Measurements from ENCODE around the gene PGLYRP4.

Gene PGLYRP4

DNA sequence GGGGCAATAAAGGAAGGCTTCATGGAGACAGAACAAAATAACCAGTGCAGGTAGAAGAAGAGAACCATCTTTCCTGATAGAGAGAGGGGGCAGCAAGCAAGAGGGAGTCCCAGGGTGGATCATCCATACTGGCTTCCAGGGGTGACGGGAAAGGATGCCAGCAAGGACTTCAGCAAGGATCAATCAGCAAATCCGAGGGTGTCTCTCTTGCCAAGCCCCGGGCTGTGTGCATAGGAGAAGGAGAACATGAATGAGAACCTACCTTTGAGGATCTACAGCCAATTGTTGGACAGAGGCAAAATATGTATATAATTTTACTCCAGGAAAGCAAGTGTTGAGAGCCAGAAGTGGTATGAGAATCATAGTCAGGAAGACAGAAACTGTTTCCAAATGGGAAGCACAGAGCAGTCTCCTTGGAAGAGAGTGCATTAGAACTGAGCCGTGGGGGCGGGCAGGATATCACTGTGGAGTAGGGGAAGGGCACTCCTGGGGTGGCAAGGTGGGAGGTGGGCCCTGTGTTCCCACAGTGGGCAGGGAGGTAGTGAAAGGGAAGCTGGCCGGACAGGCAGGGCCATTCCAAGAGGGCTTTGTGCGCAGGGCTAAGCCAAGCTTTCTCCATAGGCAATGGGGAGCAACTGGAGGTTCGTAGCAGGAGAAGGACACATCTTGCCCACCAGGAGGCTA lies 7.9 kb upstream of the PGLYRP4 start:
- ChIA-PET POLR2A (no interaction called here), CTCF (interaction anchor here (1.6 to 14.9 kb wide), 5 partner anchors 10 to 154 kb away, joined by 4 to 527 read pairs (median 5); no protein-coding TSS in a partner anchor)
- TF ChIP-seq, protein P1, sequence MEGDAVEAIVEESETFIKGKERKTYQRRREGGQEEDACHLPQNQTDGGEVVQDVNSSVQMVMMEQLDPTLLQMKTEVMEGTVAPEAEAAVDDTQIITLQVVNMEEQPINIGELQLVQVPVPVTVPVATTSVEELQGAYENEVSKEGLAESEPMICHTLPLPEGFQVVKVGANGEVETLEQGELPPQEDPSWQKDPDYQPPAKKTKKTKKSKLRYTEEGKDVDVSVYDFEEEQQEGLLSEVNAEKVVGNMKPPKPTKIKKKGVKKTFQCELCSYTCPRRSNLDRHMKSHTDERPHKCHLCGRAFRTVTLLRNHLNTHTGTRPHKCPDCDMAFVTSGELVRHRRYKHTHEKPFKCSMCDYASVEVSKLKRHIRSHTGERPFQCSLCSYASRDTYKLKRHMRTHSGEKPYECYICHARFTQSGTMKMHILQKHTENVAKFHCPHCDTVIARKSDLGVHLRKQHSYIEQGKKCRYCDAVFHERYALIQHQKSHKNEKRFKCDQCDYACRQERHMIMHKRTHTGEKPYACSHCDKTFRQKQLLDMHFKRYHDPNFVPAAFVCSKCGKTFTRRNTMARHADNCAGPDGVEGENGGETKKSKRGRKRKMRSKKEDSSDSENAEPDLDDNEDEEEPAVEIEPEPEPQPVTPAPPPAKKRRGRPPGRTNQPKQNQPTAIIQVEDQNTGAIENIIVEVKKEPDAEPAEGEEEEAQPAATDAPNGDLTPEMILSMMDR (IDR thresholded peaks at IDR 0.05; ENCODE audit: insufficient read depth, low read length, missing control alignments): no peak
- no peak overlapping the region for H3K4me3 ChIP-seq (ENCODE audit: low read depth, low read length)
- no peak for DNase-seq (ENCODE audit: low read depth, low spot score)

DNA sequence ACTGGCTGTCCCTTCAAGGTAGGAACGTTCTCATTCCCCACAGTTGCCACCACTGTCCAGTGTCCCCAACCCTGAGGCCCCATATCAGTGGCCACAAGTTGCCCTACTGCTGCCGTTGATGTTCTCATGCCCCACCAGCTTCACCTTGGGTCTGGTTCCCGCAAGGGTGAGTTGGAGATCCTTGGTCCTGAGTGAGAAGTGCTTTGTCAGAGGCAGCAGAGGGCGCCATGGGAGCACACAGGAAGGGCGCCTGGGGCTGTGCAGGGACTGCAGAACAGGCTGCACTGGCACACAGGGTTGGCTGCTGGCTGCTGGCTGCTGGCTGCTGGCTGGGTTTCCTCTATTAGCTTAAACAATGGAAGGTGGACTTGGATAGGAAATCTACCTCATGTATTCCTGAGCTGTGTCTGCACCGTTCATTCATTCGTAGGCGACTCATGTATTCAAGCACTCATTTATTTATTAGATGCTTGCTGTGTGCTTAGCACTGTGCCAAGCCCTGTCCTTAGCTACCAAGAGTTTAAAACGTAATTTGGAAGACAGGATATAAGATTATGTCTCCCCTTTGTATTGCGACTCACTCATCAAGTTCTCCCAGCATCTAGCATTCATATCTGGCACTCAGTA lies 6.9 kb upstream of the PGLYRP4 start:
- POLR2A ChIA-PET: no interaction called here
- no peak overlapping the region for H3K4me3 ChIP-seq (ENCODE audit: low read depth, low read length)
- no peak for DNase-seq (ENCODE audit: low read depth, low spot score)
- TF ChIP-seq, protein P1 (IDR thresholded peaks at IDR 0.05; ENCODE audit: insufficient read depth, low read length, missing control alignments): peak; percentile 41
- CTCF ChIA-PET: interaction anchor here (0.7 to 14.9 kb wide), 10 partner anchors 9 to 304 kb away, joined by 3 to 527 read pairs (median 4); partner anchors contain the start of gene S100A12

DNA sequence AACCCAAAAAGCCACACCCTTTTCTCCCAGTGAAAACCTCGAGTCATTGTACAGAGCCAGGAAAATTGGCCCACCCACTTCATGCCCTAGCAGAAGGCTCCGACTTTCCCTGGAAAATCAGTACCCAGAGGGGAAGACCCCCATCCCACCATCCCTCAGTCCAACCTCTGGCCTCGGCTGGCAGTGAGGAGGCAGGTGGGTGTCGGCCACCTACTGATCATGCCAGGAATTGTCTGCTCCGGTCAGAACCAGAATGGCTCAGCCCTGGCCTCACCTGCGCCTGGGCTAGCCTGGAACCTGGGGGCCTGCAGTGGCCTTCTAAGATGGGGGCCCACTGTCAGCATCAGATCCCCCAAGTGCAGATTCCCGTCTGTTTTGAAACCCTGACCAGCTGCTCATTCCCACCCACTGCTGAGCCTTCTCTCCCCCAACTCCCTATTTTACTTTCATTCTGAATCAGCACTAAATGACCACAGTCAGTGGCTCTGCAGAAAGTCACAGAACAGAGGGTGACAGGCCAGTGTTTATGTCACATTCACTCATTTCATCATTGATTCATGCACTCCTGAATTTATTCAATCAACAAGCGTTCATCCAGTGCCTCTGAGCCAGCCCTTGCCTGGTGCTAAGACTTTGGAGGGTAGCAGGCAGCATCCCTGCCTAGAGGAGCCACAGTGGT lies 6.0 kb upstream of the PGLYRP4 start:
- ChIA-PET POLR2A (interaction anchor here (0.5 kb wide), 1 partner anchor 366 kb away, joined by 3 read pairs; no protein-coding TSS in a partner anchor), CTCF (interaction anchor here (0.7 to 14.9 kb wide), 15 partner anchors 8 to 305 kb away, joined by 3 to 527 read pairs (median 5); partner anchors contain the start of gene S100A12)
- no peak for DNase-seq (ENCODE audit: low read depth, low spot score)
- TF ChIP-seq, protein P1 (IDR thresholded peaks at IDR 0.05; ENCODE audit: insufficient read depth, low read length, missing control alignments): no peak
- no peak overlapping the region for H3K4me3 ChIP-seq (ENCODE audit: low read depth, low read length)

DNA sequence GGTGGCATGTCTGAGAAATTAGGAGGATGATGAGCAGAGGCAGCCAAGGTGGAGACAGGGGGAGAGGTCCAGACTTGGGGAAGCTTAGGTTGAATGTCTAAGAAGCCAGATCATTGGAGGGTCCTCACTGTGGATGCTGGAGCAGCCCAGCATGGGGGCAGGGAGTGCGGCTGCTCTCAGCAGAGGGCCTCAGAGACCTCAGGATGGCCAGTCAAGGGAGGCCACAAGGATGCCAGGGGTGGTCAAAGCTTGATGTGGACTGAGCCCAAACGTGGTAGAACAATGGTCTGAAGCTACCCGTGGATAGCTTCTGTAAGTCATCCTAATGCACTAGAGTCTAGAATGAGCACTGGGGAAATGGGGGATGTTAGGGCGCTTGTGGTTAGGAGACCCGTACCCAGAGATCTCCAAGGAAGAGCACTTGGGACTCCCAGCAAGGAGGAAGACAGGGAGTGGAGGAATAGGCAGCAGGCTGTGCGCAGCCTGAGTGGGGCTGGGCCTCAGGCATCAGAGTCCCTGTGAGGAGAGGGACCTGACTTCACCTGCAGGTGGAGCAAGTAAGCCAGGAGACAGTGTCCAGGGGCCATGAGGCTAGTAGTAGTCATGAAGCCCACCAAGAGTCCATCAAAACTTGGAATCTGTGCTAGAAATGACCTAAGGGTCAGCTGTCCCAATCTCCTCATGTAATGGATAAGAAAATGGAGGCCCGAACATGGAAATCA lies 4.7 kb upstream of the PGLYRP4 start:
- POLR2A ChIA-PET: no interaction called here
- no peak for DNase-seq (ENCODE audit: low read depth, low spot score)
- CTCF ChIA-PET: interaction anchor here (0.7 to 14.9 kb wide), 25 partner anchors 7 to 593 kb away, joined by 3 to 527 read pairs (median 5); partner anchors contain the start of genes DENND4B, S100A16 and S100A6
- TF ChIP-seq, protein P1 (IDR thresholded peaks at IDR 0.05; ENCODE audit: insufficient read depth, low read length, missing control alignments): peak; percentile 25
- H3K4me3 ChIP-seq (ENCODE audit: low read depth, low read length): no peak overlapping the region

DNA sequence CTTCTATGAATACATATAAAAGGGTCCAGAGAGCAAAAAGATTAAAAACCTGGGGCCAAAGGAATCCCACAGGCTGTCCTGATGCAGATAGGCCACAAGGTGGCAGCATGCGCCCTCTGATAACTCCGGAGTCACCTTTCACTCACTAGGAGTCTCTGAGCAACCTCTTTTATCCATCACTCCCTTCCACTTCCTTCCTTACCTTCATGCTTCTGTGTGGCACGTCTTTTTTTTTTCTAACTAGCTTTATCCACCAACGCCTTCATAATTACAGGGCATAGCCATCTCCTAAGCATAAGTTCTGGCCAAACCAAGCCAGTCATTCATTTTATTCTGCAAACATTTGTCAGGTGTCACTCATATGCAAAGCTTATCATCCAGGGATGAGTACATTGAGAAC lies 3.9 kb upstream of the PGLYRP4 start:
- ChIA-PET CTCF (interaction anchor here (0.6 to 14.9 kb wide), 33 partner anchors 8 to 698 kb away, joined by 3 to 527 read pairs (median 4); partner anchors contain the start of genes DENND4B, S100A1, S100A13 and S100A16), POLR2A (no interaction called here)
- peak; percentile 2 for DNase-seq (ENCODE audit: low read depth, low spot score)
- TF ChIP-seq, protein P1 (IDR thresholded peaks at IDR 0.05; ENCODE audit: insufficient read depth, low read length, missing control alignments): peak; percentile 82
- H3K4me3 ChIP-seq (ENCODE audit: low read depth, low read length): no peak overlapping the region
